H1 (cell line): ENCODE results near the gene OR10X1.

Experiments used
- CTCF ChIP-seq, 3 experiments: IDR thresholded peaks; 1 replicate in 2 of 3; 2 replicates in 1 of 3; pipeline versions ENCODE4 v1.5.1 to v1.6.1; 2011; ENCODE audit warnings: low read length in 3 of 3, mild to moderate bottlenecking in 3 of 3, inconsistent platforms in 2 of 3, low read depth in 1 of 3, moderate library complexity in 1 of 3; ENCODE audit not compliant: insufficient read depth in 1 of 3; ENCODE audit errors: control extremely low read depth in 1 of 3
- SUZ12 ChIP-seq: fragments of 200-600 bp; sonication (generic); IDR thresholded peaks from 2 replicates; pipeline ENCODE4 v1.6.1; 2012; ENCODE audit warnings: mild to moderate bottlenecking, inconsistent platforms, low read length, moderate library complexity, mixed read lengths

- TF ChIP-seq SUZ12 (no peak), CTCF (IDR thresholded peaks at IDR 0.05; ENCODE audit: control extremely low read depth in 1 of 3, insufficient read depth in 1 of 3, low read depth in 1 of 3, low read length in 3 of 3) (no peak)
Observed at GRCh38 chr1:158547533-158547932, 32.2 kb downstream of the OR10X1 start.
